Activated T-cell treated with anti-CD3 and anti-CD28 coated beads for 24 hours (primary cell): Measurements from ENCODE around the gene PGRMC2.

Source experiments
- DNase-seq: peaks from one replicate; pipeline ENCODE4 v3.0.0-alpha.2; 2020; ENCODE audit warnings: low read depth

The PGRMC2 gene

GRCh38 chr4:128298852-128299251, 11.2 kb upstream of the PGRMC2 start:
- DNase-seq, result no peak

DNA sequence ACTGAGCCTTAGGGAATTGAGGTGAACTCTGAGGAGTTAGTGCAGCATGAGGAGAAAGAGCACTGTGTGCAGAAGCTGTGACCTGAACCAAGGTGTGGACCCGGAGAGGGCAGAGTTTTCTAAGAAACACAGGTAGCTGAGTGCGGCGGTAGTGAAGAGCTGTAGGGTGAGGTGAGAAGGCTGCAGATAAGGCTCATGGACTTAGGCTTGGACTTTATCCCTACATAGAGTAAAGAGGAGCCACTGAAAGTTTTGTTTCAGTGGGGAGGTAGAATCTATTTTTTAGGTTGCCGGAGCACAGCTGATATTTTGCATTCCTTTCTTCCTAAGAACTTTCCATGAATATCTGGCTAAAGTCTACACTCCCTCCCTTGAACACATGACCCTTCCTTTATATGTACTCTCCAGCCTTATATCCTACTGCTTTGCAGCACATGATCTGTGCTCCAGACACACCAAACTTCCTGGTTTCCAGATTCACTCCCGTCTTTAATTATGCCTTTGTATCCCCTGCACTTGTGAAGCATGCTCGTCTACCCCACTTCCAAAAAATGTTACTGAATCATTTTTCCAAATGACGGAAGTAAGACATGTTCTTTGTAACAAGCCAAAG, 10.6 kb upstream of the PGRMC2 start:
- no peak for DNase-seq

DNA sequence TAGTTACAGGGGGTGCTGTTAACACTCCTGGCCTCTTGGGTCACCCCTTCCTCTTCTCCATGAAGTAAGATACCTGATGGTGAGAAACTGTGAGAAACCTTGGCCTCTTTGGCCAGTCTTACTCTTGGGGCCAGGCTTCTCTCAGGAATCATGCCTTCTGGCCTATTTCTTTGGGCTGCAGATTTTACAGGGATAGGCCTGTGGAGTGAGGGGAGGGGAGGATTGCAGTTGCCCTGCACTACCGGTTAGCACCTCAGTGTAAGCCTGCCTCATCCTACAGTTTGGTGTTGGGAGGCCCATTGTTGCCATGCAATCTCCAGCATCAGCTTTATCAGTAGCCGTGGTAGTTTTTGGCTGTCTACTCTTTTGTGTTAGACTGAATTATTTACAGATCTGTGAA, 7.6 kb upstream of the PGRMC2 start:
- DNase-seq, result no peak

DNA sequence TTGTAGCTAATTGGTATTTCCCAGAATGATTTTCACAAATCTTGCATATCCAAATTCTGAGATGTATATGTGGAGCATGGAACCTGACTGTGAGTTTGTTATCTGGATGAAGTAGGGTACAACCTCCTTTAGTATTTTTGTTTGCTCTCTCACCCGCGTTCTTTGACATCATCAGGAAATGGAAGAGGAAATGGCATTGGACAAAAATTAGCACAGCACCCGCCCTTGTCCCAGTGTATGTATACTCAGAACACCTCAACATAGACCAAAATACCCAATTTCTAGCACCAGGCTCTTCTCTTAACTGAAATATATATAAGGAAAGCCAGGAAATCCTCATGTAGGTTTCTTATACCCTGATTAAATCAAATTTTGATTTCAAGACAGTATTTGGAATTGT, 6.9 kb upstream of the PGRMC2 start:
- no peak for DNase-seq

DNA sequence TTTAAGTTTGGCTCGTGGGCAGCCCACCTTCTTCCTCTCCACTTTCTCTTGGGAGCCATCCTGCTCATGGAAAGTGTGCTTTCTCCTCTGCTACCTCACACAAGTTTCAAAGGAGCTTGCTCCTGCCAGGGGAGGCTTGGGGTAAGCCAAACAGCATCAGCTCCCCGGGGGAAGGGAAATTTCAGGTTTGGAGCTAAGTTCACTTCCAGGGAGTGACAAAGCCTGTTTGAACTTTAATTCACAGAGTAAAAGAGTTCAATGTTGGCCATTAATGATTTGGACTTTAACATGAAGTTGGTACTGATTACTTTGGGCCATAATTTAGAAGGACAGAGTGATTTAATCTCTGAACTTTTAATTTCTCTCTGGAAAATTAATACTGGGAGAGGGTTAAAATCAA, 4.7 kb upstream of the PGRMC2 start:
- no peak for DNase-seq

DNA sequence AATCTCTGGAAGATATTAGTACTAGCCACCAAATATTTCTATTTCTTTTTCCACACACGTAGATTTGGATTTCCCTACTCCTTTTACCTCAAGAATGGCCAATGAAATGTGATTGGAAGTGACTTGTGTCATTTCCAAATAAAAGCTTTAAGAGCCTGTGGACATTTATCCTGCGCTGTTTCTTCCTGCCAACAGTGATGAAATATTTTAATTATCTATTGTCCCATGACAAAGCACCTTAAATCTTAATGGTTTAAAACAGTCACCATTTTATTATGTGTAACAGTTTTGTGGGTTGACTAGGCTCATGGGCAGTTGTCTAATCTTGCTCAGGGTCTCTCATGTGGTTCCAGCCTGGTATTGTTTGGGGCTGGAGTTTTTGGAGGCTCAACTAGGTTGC, 3.5 kb upstream of the PGRMC2 start:
- DNase-seq, result no peak

DNA sequence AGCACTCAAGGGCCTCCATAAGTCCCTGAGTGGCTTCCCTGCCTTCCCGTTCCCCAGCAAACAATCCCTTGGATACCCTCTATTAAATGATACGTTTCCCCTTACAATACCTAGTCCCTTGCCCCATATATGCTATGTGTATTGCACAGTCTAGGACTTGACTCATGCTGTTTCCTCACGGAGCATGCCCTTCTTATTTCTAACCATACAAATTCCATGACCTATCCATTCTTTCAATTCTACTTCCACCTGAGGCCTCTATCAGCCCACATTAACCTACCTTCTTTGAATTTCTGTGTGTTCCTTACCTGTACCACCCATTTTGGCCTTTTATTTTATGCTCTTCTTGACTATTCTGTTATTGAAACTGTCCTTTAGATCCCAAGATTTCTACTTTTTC, 2.9 kb upstream of the PGRMC2 start:
- no peak for DNase-seq

GRCh38 chr4:128289523-128290158, 2.0 kb upstream of the PGRMC2 start:
- no peak for DNase-seq

DNA sequence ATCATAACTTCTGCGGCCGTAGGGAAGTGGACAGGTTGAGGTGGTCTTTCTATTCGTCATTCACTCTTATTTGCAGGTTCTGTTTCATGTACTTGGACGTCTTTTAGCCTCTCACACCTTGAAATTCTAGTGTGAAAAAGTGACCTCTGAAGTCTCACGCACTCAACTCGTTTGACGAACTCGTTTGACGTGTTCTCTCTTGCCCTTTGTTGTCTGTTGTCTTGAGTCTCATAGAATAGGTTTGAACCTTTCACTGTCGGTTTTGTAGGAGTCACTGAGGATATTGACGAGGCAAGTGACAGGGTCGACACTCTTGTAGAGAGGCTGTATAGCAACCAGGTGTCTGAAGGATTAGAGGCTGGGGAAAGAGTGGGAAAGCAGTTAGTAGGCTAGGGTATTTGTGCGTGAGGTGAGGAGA, 1.1 kb upstream of the PGRMC2 start:
- DNase-seq, result peak; percentile 9

DNA sequence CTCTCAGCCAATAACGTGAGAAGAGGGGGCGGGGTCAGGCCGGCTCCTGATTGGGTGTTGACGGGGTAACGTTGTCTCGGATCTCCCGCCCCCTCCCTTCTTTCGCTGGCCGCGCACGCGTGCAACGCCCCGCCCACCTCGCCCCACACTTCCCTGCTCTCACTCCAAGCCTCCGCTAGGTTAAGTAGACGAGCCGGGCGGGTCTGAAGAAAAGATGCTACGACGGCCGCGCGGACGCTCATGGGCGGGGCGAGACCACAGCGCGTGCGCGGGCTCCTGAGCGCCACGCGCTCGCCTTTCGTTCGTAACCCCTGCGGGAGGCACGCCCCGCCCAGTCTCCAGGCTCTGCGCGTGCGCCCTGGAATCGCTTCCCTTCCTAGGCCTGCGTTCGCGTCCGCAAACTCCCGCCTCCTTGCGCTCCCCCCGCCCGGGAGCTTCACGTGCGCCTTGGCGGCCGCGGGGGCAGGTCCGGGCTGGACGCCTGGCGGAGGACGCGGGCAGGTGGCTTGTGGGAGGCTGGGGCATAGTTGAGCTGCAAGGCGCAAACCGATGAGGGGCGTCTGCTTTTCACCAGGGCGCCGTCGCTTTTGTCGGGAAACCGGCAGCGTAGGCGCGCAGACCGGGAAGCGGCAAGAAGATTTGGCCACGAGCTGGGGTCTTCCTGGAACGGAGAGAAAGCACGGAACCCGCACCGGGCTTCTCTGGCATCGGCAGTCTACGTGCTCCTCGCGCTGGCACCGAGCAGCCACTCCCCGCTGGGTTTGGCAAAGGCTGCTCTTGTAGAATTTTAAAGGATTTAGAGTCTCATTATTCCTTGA, 467 bp upstream of the PGRMC2 start:
- DNase-seq, result peak; percentile 99

GRCh38 chr4:128286474-128287058, 1.0 kb downstream of the PGRMC2 start:
- DNase-seq, result peak; percentile 13

GRCh38 chr4:128285085-128285997, 2.3 kb downstream of the PGRMC2 start:
- DNase-seq, result no peak

DNA sequence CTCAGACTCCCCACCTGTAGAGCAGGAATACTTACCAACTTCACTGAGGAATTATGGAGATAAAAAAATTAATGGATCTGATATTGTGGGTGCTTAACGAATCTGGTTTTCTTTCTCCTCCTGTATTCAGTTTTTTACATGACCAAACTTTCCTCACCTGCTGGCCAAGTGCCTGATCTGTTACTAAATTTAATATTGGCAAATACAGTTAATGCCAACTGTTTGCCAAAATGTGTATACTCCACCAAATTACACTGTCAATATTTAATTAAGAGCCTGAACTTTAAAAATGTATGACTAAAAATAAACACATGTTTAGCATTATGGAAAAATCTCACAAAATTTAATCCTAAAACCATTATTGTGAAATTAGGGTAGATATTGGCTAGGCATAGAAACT, 3.3 kb downstream of the PGRMC2 start:
- no peak for DNase-seq

DNA sequence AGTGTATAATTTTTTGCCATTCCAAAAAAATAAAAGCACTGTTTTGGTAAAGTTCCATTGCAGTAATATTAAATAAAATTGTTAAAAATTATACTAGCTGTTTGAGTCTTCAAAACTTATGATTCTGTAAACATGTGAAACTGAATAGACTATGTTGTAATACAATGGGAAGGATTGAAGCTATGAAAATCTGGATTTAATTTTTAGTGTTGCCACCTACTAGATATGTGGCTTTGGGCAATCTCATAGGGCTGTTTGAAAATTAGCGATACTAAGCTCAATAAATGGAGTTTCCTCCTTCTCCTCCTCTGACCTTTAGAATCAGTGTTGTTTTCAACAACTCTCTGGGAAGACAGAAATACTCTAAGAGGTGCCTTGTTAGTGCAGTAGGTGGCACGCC, 4.5 kb downstream of the PGRMC2 start:
- no peak for DNase-seq

DNA sequence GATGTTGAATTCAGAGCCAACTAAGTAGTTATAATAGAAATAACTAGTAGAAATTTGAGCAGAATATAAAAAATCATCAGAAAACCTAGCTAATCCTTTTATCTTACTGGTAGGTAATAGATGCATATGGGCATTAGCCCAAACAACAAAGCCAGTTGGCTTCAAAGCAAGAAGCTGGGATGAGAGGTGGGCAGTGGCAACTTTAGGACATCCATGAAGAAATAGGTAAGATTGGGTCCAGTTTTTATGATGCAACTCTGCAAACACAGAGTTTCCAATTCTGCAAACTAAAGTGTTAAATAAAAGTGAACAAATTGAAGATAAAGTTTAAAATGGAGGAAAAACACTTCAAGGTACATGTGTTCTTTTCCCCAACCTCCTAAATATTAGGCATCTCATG, 5.1 kb downstream of the PGRMC2 start:
- no peak for DNase-seq

GRCh38 chr4:128281354-128281753, 6.3 kb downstream of the PGRMC2 start:
- DNase-seq, result no peak

DNA sequence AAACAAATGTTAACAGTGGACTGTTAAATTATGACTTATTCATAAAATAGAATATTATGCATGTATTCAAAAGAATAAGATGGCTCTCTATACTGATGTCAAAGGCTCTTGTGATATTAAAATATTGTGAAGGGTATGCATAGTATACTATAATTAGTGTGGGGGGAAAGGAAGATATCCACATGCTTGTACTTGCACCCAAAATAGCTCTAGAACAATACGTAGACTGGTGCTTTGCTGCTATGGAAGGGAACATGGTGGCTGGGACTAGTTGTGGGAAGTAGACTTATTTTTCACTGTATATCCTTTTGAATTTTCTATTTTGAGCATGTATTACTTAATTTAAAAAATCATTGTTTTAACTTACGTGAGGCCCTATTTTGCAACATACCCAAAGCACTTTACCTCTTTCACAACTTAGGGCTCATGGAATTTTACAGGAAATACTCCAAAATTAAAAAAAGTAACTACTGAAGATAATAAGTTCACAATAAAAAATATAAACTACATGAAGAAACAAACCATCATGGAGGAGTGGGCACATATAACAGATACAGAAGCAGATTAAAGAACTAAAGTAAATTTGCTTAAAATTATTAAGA, 7.9 kb downstream of the PGRMC2 start:
- DNase-seq, result no peak

DNA sequence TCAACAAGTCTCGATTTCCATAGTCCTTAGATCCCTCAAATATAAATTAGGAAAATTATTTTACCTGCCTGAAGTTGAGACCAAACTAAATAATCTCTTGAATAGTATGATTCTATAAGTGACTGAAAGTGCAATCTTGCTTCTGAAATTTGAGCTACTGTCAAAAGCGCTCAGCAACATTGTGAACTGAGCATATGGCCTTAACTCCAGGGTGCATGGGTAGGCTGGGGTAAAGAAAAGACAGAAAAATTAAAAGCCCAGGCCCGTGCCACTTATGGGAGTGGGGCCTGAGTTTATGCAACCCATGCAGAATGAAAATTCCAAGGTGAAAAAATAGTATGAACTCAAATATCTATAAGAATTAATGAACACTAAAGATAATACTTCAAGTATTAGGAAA, 9.8 kb downstream of the PGRMC2 start:
- no peak for DNase-seq

GRCh38 chr4:128275346-128275745, 12.3 kb downstream of the PGRMC2 start:
- DNase-seq, result no peak

DNA sequence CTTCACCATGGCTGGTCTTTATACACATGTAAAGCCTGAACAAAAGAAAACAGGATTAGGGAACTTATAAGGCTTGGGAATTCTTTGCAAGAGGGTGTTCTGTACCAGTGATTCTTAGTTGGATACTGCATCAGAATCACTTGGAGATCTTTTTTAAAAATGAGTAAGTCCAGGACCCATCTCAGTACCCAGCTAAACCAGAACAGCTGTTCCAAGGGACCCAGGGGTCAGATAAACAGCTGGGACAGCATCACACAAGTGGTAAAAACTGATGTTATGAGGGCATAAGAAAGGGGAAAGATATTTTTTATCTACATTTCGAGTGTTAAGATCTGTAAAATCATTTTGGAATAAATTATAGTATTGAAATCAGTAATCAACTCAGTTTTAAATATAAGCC, 16.1 kb downstream of the PGRMC2 start:
- no peak for DNase-seq

GRCh38 chr4:128268970-128269369, 18.6 kb downstream of the PGRMC2 start:
- DNase-seq, result no peak

- DNase-seq, result no peak
Measured at GRCh38 chr4:128267745-128268144, 19.9 kb downstream of the PGRMC2 start.
